ENCODE data around the gene CWC25. TPM values are rescaled to one million over a fixed set of nuclear protein-coding genes. Genes with fewer than 3 reads are reported as not detected.

Gene CWC25
- total and polyA plus RNA-seq, 2 of the 13 experiments (the other 11 are each of a cell fraction or from before 2014, with no cell fraction given): 15.6 to 22.7 TPM

DNA sequence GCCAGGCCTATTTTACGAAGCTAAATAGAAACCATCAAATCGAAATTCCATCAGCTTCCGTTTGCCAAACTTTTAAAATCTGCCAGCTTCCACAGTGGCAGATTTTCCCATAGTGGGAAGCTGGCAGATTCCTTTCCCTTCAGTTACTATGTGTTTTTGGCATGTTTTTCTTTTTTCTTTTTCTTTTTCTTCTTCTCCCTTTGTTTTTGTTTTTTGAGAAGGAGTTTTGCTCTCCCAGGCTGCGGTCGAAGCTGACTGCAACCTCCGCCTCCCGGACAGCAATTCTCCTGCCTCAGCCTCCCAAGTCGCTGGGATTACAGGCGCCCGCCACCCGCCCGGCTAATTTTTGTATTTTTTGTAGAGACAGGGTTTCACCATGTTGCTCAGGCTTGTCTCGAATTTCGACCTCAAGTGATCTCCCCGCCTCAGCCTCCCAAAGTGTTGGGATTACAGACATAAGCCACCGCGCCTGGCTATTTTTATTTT, 684 bp upstream of the CWC25 start (continued):
- TF ChIP-seq ZBED4 (CRISPR knock-in tag; IDR thresholded peaks at IDR 0.05; ENCODE audit: borderline replicate concordance) (no peak), ZSCAN31 (CRISPR knock-in tag; IDR thresholded peaks at IDR 0.05; ENCODE audit: low read depth) (no peak), HDAC2 (CRISPR knock-in tag; IDR thresholded peaks at IDR 0.05) (no peak), SNAPC2 (CRISPR knock-in tag; IDR thresholded peaks at IDR 0.05) (no peak), BRF2 (CRISPR knock-in tag; IDR thresholded peaks at IDR 0.05) (no peak), NR2F6 (IDR thresholded peaks at IDR 0.05) (no peak), NR2F6 (CRISPR knock-in tag; IDR thresholded peaks at IDR 0.05) (no peak), MIER2 (CRISPR knock-in tag; IDR thresholded peaks at IDR 0.05) (no peak), ZNF816 (CRISPR knock-in tag; IDR thresholded peaks at IDR 0.05; ENCODE audit: borderline replicate concordance) (no peak), PLSCR1 (CRISPR knock-in tag; IDR thresholded peaks at IDR 0.05; ENCODE audit: borderline replicate concordance) (no peak), ZNF121 (CRISPR knock-in tag; IDR thresholded peaks at IDR 0.05) (no peak), HES4 (CRISPR knock-in tag; IDR thresholded peaks at IDR 0.05; ENCODE audit: borderline replicate concordance) (no peak), ZNF740 (CRISPR knock-in tag; IDR thresholded peaks at IDR 0.05) (no peak), MEF2D (CRISPR knock-in tag; IDR thresholded peaks at IDR 0.05) (no peak), ZNF331 (CRISPR knock-in tag; IDR thresholded peaks at IDR 0.05) (no peak), SALL2 (CRISPR knock-in tag; IDR thresholded peaks at IDR 0.05) (no peak; the same call in 1 of the 2 replicates), SSRP1 (CRISPR knock-in tag; IDR thresholded peaks at IDR 0.05) (no peak), KLF11 (CRISPR knock-in tag; IDR thresholded peaks at IDR 0.05) (no peak), ZMYM2 (CRISPR knock-in tag; IDR thresholded peaks at IDR 0.05) (no peak)
- TF ChIP-seq, protein P1, sequence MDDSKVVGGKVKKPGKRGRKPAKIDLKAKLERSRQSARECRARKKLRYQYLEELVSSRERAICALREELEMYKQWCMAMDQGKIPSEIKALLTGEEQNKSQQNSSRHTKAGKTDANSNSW (CRISPR knock-in tag; IDR thresholded peaks at IDR 0.05; ENCODE audit: borderline replicate concordance): no peak
- TF ChIP-seq, protein P2, sequence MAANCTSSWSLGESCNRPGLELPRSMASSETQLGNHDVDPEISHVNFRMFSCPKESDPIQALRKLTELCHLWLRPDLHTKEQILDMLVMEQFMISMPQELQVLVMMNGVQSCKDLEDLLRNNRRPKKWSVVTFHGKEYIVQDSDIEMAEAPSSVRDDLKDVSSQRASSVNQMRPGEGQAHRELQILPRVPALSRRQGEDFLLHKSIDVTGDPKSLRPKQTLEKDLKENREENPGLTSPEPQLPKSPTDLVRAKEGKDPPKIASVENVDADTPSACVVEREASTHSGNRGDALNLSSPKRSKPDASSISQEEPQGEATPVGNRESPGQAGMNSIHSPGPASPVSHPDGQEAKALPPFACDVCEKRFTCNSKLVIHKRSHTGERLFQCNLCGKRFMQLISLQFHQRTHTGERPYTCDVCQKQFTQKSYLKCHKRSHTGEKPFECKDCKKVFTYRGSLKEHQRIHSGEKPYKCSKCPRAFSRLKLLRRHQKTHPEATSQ (CRISPR knock-in tag; IDR thresholded peaks at IDR 0.05; ENCODE audit: borderline replicate concordance): no peak

Measured in HepG2 (cell line).